Endodermal cell (in vitro differentiated cells): ENCODE data around the gene SND1. TPM values are rescaled to one million over a fixed set of nuclear protein-coding genes. Genes with fewer than 3 reads are reported as not detected.

ENCODE experiments used
- DNase-seq: peaks from one replicate; pipeline ENCODE4 v3.0.0-alpha.2; 2017
- H3K27ac ChIP-seq: 2 replicates; pipeline ENCODE4 v1.5.1; 2013; ENCODE audit warnings: mild to moderate bottlenecking, low read depth, low read length, moderate library complexity
- H3K27me3 ChIP-seq: 2 replicates; pipeline ENCODE4 v1.6.1; 2013; ENCODE audit warnings: mild to moderate bottlenecking, low read length, moderate library complexity; ENCODE audit not compliant: insufficient read depth, control insufficient read depth, poor library complexity, severe bottlenecking
- H3K36me3 ChIP-seq: 2 replicates; pipeline ENCODE4 v1.7.0; 2013; ENCODE audit warnings: mild to moderate bottlenecking, low read length, moderate library complexity; ENCODE audit not compliant: control insufficient read depth, insufficient read depth
- H3K4me1 ChIP-seq: one replicate; pipeline ENCODE4 v1.7.0; 2013; ENCODE audit warnings: low read length; ENCODE audit not compliant: control insufficient read depth, insufficient read depth
- H3K4me3 ChIP-seq: 2 replicates; pipeline ENCODE4 v1.5.1; 2013; ENCODE audit warnings: mild to moderate bottlenecking, low read length, moderate library complexity
- H3K9ac ChIP-seq: 2 replicates; pipeline ENCODE4 v1.6.1; 2013; ENCODE audit warnings: mild to moderate bottlenecking, low read length, moderate library complexity; ENCODE audit not compliant: poor library complexity, severe bottlenecking; ENCODE audit errors: extremely low read depth
- H3K9me3 ChIP-seq: 2 replicates; pipeline ENCODE4 v1.6.1; 2013; ENCODE audit warnings: mild to moderate bottlenecking, low read length, moderate library complexity; ENCODE audit not compliant: control insufficient read depth
- H3K27ac Mint-ChIP-seq: 2 replicates; pipeline ENCODE4 v1.8.0; 2020; ENCODE audit warnings: mixed read lengths
- H3K27me3 Mint-ChIP-seq: 2 replicates; pipeline ENCODE4 v1.8.0; 2021; ENCODE audit warnings: mild to moderate bottlenecking, mixed read lengths; ENCODE audit not compliant: insufficient read depth
- H3K36me3 Mint-ChIP-seq: 2 replicates; pipeline ENCODE4 v1.8.0; 2020; ENCODE audit warnings: low read depth, mixed read lengths
- H3K4me1 Mint-ChIP-seq: 2 replicates; pipeline ENCODE4 v1.8.0; 2020; ENCODE audit warnings: mixed read lengths
- H3K4me3 Mint-ChIP-seq: 2 replicates; pipeline ENCODE4 v1.8.0; 2020; ENCODE audit warnings: mild to moderate bottlenecking, moderate library complexity, mixed read lengths
- H3K9me3 Mint-ChIP-seq: 2 replicates; pipeline ENCODE4 v1.8.0; 2020; ENCODE audit warnings: mild to moderate bottlenecking, mixed read lengths
- WGBS, 2 experiments: methylation state at CpG; one replicate each; pipeline versions ENCODE4 v1.1.5 to v1.1.7; 2013; ENCODE audit warnings: missing lambda C conversion rate in 2 of 2, mixed read lengths in 1 of 2; ENCODE audit not compliant: insufficient coverage in 1 of 2, insufficient read length in 1 of 2; 5-methylcytosine and 5-hydroxymethylcytosine counted together
- total RNA-seq, 2 donors: library from RNA; stranded (reverse); fragmentation: NEBNext Ultra II Directional in 1 of 2; extraction: Animal tissue kit (Norgen Biotek cat#: 25700) in 1 of 2; gene quantifications; 2 replicates in 1 of 2; 3 replicates in 1 of 2; pipeline ENCODE4 v1.2.1, GENCODE V29; 2021
- TF ChIP-seq, protein P1 (sequence below): fragments of 200-600 bp; sonication (generic); conservative IDR thresholded peaks from 2 replicates; pipeline ENCODE4 v1.5.0; 2021; ENCODE audit warnings: antibody characterized with exemption, mild to moderate bottlenecking

The SND1 gene
- total RNA-seq, 2 donors from 2014 or later = 240 to 267 TPM

- Mint-ChIP-seq H3K4me3 (no peak overlapping the region), H3K36me3 (peaks cover 27% of the 10 kb centered on the region), H3K27me3 (no peaks in the 10 kb centered on the region), H3K9me3 (no peaks in the 10 kb centered on the region), H3K27ac (no peak overlapping the region), H3K4me1 (peaks cover 44% of the 10 kb centered on the region)
- no peak for DNase-seq
- Histone ChIP-seq H3K9ac (no peak overlapping the region), H3K9me3 (peaks cover 17% of the 10 kb centered on the region), H3K27ac (no peak overlapping the region), H3K4me3 (no peak overlapping the region), H3K27me3 (no peaks in the 10 kb centered on the region), H3K36me3 (peaks cover 64% of the 10 kb centered on the region), H3K4me1 (peaks cover 7% of the 10 kb centered on the region)
- 94 to 100% methylated on average over 3 to 5 of the region's 5 CpGs for WGBS, 2 experiments
- TF ChIP-seq, protein P1, sequence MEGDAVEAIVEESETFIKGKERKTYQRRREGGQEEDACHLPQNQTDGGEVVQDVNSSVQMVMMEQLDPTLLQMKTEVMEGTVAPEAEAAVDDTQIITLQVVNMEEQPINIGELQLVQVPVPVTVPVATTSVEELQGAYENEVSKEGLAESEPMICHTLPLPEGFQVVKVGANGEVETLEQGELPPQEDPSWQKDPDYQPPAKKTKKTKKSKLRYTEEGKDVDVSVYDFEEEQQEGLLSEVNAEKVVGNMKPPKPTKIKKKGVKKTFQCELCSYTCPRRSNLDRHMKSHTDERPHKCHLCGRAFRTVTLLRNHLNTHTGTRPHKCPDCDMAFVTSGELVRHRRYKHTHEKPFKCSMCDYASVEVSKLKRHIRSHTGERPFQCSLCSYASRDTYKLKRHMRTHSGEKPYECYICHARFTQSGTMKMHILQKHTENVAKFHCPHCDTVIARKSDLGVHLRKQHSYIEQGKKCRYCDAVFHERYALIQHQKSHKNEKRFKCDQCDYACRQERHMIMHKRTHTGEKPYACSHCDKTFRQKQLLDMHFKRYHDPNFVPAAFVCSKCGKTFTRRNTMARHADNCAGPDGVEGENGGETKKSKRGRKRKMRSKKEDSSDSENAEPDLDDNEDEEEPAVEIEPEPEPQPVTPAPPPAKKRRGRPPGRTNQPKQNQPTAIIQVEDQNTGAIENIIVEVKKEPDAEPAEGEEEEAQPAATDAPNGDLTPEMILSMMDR = no peak
Observed at GRCh38 chr7:127934711-127935110, 282.7 kb downstream of the SND1 start.

- peaks cover 7% of the 10 kb centered on the region for H3K4me1 ChIP-seq
- no peak overlapping the region for H3K4me3 ChIP-seq
- Mint-ChIP-seq H3K9me3 (no peaks in the 10 kb centered on the region), H3K4me3 (no peak overlapping the region), H3K27me3 (no peaks in the 10 kb centered on the region), H3K4me1 (peaks cover 46% of the 10 kb centered on the region), H3K36me3 (peaks cover 18% of the 10 kb centered on the region), H3K27ac (no peak overlapping the region)
- H3K36me3 ChIP-seq = peaks cover 57% of the 10 kb centered on the region
- 94% methylated on average over 5 to 6 of the region's 6 CpGs for WGBS, 2 experiments
- H3K27ac ChIP-seq = no peak overlapping the region
- DNase-seq = no peak
- TF ChIP-seq, protein P1 = no peak
- H3K27me3 ChIP-seq = no peaks in the 10 kb centered on the region
- H3K9me3 ChIP-seq = peaks cover 12% of the 10 kb centered on the region
- H3K9ac ChIP-seq = no peak overlapping the region
Observed at GRCh38 chr7:127935847-127936376, 283.9 kb downstream of the SND1 start.

GRCh38 chr7:127937066-127937680 is 285.2 kb downstream of the SND1 start:
- Histone ChIP-seq H3K27me3 (no peaks in the 10 kb centered on the region), H3K4me1 (peaks cover 7% of the 10 kb centered on the region), H3K36me3 (peaks cover 56% of the 10 kb centered on the region), H3K9me3 (no peaks in the 10 kb centered on the region), H3K27ac (no peak overlapping the region), H3K9ac (no peak overlapping the region), H3K4me3 (no peak overlapping the region)
- no peak for DNase-seq
- Mint-ChIP-seq H3K4me3 (no peak overlapping the region), H3K27ac (peak overlapping the region; percentile 59), H3K4me1 (peaks cover 46% of the 10 kb centered on the region), H3K36me3 (peaks cover 8% of the 10 kb centered on the region), H3K27me3 (no peaks in the 10 kb centered on the region), H3K9me3 (no peaks in the 10 kb centered on the region)
- WGBS, 2 experiments = 83 to 91% methylated on average over 1 to 3 of the region's 3 CpGs
- TF ChIP-seq, protein P1 = no peak
